Panc1 (cell line): ENCODE data around the gene GEMIN4.

Source experiments
- CTCF ChIP-seq: fragments of 450-650 bp; IDR thresholded peaks from 2 replicates; pipeline ENCODE4 v1.5.1; 2017; ENCODE audit warnings: mild to moderate bottlenecking
- POLR2AphosphoS5 ChIP-seq: IDR thresholded peaks from 2 replicates; pipeline ENCODE4 v1.6.1; 2012; ENCODE audit warnings: mild to moderate bottlenecking, low read depth, low read length, moderate library complexity
- REST ChIP-seq, 2 experiments: IDR thresholded peaks; 2 replicates each; pipeline ENCODE4 v1.6.1; 2011 to 2012; ENCODE audit warnings: low read depth in 2 of 2, control low read depth in 1 of 2, low read length in 1 of 2, mild to moderate bottlenecking in 1 of 2, moderate library complexity in 1 of 2; ENCODE audit not compliant: insufficient read depth in 1 of 2
- SIN3A ChIP-seq: IDR thresholded peaks from 2 replicates; pipeline ENCODE4 v1.6.1; 2012; ENCODE audit warnings: low read depth, mild to moderate bottlenecking, low read length, moderate library complexity, borderline replicate concordance; ENCODE audit not compliant: insufficient read depth

GRCh38 chr17:760371-760770 lies 8.3 kb upstream of the GEMIN4 start:
- no peak for TF ChIP-seq CTCF
- TF ChIP-seq POLR2AphosphoS5 = no peak
- no peak for TF ChIP-seq REST (IDR thresholded peaks at IDR 0.05; ENCODE audit: insufficient read depth in 1 of 2, low read depth in 2 of 2, low read length in 1 of 2)
- no peak for TF ChIP-seq SIN3A
